Vagina (tissue), 2 donors: ENCODE results near the gene MYLK.

Experiments used
- POLR2AphosphoS5 ChIP-seq, 2 donors: sonication (generic); formaldehyde crosslinking; IDR thresholded peaks; one replicate each; pipeline ENCODE4 v1.9.0; 2017; ENCODE audit warnings: antibody characterized with exemption in 2 of 2, mild to moderate bottlenecking in 2 of 2, low read depth in 1 of 2; ENCODE audit not compliant: insufficient read depth in 1 of 2
- TF ChIP-seq, protein P1 (sequence below), 3 experiments: fragments of 450-650 bp in 2 of 3; fragments of 200-600 bp in 1 of 3; sonication (generic) in 1 of 3; IDR thresholded peaks; one replicate each; pipeline ENCODE4 v1.5.1; 2017 to 2019; ENCODE audit warnings: antibody characterized with exemption in 3 of 3, mild to moderate bottlenecking in 2 of 3, moderate library complexity in 2 of 3

DNA sequence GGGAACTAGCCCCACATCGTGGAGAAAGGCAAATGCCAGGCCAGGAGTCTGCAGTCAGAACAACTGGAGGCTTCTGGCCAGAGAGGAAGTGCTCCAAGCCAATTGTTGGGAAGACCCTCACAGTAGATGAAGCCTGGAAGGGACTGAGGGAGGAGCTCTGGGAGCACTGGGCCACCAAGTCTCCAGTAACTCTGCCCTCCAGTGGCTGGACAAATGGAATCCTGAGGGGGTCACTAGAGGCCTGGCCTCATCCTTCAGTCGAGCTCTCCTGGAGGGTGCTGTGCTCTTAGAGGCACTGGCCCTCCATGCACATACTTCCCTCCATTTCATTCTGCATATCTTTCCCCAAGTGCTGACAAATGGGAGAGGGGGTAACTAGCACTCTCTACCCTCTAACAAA lies 103.0 kb downstream of the MYLK start:
- TF ChIP-seq, protein P1, sequence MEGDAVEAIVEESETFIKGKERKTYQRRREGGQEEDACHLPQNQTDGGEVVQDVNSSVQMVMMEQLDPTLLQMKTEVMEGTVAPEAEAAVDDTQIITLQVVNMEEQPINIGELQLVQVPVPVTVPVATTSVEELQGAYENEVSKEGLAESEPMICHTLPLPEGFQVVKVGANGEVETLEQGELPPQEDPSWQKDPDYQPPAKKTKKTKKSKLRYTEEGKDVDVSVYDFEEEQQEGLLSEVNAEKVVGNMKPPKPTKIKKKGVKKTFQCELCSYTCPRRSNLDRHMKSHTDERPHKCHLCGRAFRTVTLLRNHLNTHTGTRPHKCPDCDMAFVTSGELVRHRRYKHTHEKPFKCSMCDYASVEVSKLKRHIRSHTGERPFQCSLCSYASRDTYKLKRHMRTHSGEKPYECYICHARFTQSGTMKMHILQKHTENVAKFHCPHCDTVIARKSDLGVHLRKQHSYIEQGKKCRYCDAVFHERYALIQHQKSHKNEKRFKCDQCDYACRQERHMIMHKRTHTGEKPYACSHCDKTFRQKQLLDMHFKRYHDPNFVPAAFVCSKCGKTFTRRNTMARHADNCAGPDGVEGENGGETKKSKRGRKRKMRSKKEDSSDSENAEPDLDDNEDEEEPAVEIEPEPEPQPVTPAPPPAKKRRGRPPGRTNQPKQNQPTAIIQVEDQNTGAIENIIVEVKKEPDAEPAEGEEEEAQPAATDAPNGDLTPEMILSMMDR (IDR thresholded peaks at IDR 0.05): no peak
- TF ChIP-seq POLR2AphosphoS5 (IDR thresholded peaks at IDR 0.05; ENCODE audit: insufficient read depth in 1 of 2, low read depth in 1 of 2): no peak
